Heart left ventricle (tissue), 13 donors: ENCODE measurements around the gene PBX1.

Experiments used
- POLR2A ChIP-seq, 2 donors: fragments of 450-650 bp; IDR thresholded peaks; one replicate each; pipeline ENCODE4 v1.6.1; 2017; ENCODE audit warnings: antibody characterized with exemption in 2 of 2, mild to moderate bottlenecking in 2 of 2, moderate library complexity in 2 of 2
- TF ChIP-seq, protein P1 (sequence below), 12 donors: fragments of 200-600 bp; sonication (generic) in 4 of 12; IDR thresholded peaks; one replicate each; pipeline versions ENCODE4 v1.5.0 to v1.8.0; 2018 to 2022; ENCODE audit warnings: antibody characterized with exemption in 12 of 12, mild to moderate bottlenecking in 5 of 12
- donor health status: ischemic (EF 13 %, LVEDD 7.1; RV severe dilation, severe dysfunction).
- donor health status: DM: no; HTN: yes; CAD: no.
- donor health status: DM: no; HTN: no; CAD: no.
- donor health status: ischemic (EF 25% LVEDD 6.9; RV normal size, moderate dysfunction).
- donor health status: ischemic (EF 25% LVEDD 5.7; RV mildly dilated, moderate dysfunction).
- donor health status: ischemic (EF 35%, LVEDD 5.7; RV mildly dilated, moderate dysfunction).
- donor health status: nonischemic (EF 11% LVEDD 7.7; RV severe dilation, severe dysfunction).
- donor health status: DM: yes; HTN: yes; CAD: no.
- donor health status: PGD.
- donor health status: ischemic (EF 29% LVEDD 5.4; RV normal size, mild dysfunction).
- donor health status: nonischemic (EF 23%, LVEDD 6.1; RV moderate dilation, normal function).

DNA sequence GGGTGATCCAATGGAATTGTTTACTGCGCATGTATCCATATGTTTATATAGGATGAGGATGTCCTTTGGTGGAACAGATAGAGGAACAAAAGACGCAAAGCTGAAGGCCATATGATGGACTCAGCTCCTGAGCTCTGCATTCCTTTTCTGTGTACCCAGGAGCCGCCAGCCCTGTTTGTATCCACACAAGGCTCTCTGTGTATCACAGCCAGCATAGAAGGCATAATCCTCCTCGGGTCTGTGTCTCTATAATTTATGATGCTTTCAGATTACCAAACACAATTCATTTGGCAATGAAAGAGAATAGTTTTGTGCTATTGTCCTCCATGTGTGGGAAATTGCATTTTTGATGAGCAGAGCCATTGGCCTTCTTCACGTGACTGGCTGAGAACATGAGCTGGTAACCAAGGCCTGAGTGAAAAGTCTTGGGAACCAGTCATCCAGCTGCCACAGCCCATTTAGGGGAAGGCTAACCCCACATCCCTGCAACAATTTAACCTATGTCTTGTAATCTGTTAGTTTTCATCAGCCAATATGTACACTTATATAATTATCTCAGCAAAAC, 119.2 kb downstream of the PBX1 start:
- TF ChIP-seq POLR2A (IDR thresholded peaks at IDR 0.05) = no peak
- TF ChIP-seq, protein P1, sequence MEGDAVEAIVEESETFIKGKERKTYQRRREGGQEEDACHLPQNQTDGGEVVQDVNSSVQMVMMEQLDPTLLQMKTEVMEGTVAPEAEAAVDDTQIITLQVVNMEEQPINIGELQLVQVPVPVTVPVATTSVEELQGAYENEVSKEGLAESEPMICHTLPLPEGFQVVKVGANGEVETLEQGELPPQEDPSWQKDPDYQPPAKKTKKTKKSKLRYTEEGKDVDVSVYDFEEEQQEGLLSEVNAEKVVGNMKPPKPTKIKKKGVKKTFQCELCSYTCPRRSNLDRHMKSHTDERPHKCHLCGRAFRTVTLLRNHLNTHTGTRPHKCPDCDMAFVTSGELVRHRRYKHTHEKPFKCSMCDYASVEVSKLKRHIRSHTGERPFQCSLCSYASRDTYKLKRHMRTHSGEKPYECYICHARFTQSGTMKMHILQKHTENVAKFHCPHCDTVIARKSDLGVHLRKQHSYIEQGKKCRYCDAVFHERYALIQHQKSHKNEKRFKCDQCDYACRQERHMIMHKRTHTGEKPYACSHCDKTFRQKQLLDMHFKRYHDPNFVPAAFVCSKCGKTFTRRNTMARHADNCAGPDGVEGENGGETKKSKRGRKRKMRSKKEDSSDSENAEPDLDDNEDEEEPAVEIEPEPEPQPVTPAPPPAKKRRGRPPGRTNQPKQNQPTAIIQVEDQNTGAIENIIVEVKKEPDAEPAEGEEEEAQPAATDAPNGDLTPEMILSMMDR (IDR thresholded peaks at IDR 0.05) = no peak
